ENCODE results near the gene PSEN1. TPM values are rescaled to one million over a fixed set of nuclear protein-coding genes. Genes with fewer than 3 reads are reported as not detected.

PSEN1 gene
- total RNA-seq, 1 donor from 2014 or later, result 69.2 TPM

DNA sequence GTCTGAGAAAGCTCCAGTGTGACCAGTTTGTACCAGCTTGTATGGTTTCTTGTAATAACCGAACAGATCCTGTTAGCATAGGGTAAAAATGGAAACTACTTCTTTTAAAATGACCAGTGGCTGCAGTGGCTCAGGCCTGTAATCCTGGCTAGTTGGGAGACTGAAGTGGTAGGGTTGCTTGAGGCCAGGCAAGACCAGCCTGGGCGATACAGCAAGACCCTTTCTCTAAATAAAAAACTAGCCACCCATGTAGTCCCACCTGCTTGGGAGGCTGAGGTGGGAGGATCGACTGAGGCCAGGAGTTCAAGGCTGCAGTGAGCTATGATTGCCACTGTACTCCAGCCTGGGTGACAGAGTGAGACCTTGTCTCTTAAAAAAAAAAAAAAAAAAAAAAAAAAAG lies 7.3 kb downstream of the PSEN1 start:
- Histone ChIP-seq H3K4me3 (no peak overlapping the region), H3K27ac (no peak overlapping the region), H3K4me1 (peaks cover 10% of the 10 kb centered on the region), H3K9me3 (no peaks in the 10 kb centered on the region), H3K27me3 (ENCODE audit: low read depth) (no peaks in the 10 kb centered on the region), H3K36me3 (peaks cover 14% of the 10 kb centered on the region)
- DNase-seq (no peak), ATAC-seq (no peak)
- intact Hi-C loops (cut with DNase I), result no loop called here
- TF ChIP-seq, protein P1, sequence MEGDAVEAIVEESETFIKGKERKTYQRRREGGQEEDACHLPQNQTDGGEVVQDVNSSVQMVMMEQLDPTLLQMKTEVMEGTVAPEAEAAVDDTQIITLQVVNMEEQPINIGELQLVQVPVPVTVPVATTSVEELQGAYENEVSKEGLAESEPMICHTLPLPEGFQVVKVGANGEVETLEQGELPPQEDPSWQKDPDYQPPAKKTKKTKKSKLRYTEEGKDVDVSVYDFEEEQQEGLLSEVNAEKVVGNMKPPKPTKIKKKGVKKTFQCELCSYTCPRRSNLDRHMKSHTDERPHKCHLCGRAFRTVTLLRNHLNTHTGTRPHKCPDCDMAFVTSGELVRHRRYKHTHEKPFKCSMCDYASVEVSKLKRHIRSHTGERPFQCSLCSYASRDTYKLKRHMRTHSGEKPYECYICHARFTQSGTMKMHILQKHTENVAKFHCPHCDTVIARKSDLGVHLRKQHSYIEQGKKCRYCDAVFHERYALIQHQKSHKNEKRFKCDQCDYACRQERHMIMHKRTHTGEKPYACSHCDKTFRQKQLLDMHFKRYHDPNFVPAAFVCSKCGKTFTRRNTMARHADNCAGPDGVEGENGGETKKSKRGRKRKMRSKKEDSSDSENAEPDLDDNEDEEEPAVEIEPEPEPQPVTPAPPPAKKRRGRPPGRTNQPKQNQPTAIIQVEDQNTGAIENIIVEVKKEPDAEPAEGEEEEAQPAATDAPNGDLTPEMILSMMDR (IDR thresholded peaks at IDR 0.05), result no peak

DNA sequence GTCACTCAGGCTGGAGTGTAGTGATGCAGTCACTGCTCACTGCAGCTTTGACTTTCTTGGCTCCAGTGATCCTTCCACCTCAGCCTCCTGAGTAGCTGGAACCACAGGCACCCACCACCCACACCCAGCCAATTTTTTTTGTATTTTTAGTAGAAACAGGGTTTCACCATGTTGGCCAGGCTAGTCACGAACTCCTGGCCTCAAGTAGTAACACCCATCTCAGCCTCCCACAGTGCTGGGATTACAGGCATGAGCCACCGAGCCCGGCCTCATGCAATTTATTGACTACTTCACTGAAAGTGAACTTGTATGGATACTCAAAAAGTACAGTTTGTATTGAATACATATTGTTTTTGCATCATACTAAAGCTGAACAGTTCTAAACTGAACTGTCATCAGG lies 9.1 kb downstream of the PSEN1 start:
- Histone ChIP-seq H3K27me3 (ENCODE audit: low read depth) (no peaks in the 10 kb centered on the region), H3K27ac (no peak overlapping the region), H3K36me3 (peaks cover 31% of the 10 kb centered on the region), H3K4me1 (peaks cover 10% of the 10 kb centered on the region), H3K9me3 (no peaks in the 10 kb centered on the region), H3K4me3 (no peak overlapping the region)
- DNase-seq (no peak), ATAC-seq (no peak)
- TF ChIP-seq, protein P1 (IDR thresholded peaks at IDR 0.05), result no peak
- intact Hi-C loops (cut with DNase I), result no loop called here

DNA sequence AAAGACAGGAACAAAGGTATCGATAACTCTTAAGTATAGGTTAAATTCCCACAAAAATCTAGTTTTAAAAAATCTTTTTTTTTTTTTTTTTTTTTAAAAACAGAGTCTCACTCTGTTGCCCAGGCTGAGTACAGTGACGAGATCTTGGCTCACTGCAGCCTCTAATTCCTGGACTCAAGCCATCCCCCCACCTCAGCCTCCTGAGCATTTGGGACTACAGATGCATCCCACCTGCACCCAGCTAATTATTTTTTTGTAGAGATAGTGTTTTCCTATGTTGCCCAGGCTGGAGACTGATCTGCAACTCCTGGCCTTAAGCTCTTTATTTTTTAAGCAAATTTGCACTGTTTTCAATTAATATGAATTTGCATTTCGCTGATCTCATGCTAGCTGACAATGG lies 9.8 kb downstream of the PSEN1 start:
- intact Hi-C loops (cut with DNase I), result no loop called here
- TF ChIP-seq, protein P1 (IDR thresholded peaks at IDR 0.05), result no peak
- H3K4me1 ChIP-seq, result peaks cover 10% of the 10 kb centered on the region
- H3K4me3 ChIP-seq, result no peak overlapping the region
- no peaks in the 10 kb centered on the region for H3K27me3 ChIP-seq (ENCODE audit: low read depth)
- H3K27ac ChIP-seq, result no peak overlapping the region
- peaks cover 39% of the 10 kb centered on the region for H3K36me3 ChIP-seq
- no peak for DNase-seq
- no peak for ATAC-seq
- H3K9me3 ChIP-seq, result no peaks in the 10 kb centered on the region

DNA sequence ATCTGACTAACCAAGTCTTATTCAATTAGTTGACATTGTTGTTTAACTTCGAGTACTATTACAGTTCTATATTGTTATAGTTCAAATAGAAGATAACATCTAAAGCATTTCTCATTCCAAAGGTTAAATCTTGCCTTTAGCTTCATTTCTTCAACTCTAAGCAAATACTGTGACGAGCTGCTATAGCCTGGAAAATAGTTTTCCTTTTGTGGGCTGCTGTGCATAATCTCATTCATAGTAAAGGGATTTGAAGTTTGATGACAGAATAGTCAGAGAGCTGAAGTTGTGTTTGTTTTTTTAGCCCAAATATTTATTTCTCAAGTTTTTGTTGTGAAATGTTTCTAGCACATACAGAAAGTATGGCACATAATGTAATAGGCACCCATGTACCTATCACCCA lies 13.4 kb downstream of the PSEN1 start:
- Histone ChIP-seq H3K4me3 (no peak overlapping the region), H3K27me3 (ENCODE audit: low read depth) (no peaks in the 10 kb centered on the region), H3K36me3 (peaks cover 75% of the 10 kb centered on the region), H3K9me3 (no peaks in the 10 kb centered on the region), H3K27ac (no peak overlapping the region), H3K4me1 (no peaks in the 10 kb centered on the region)
- TF ChIP-seq, protein P1 (IDR thresholded peaks at IDR 0.05), result no peak
- no peak for ATAC-seq
- intact Hi-C loops (cut with DNase I), result no loop called here
- no peak for DNase-seq

DNA sequence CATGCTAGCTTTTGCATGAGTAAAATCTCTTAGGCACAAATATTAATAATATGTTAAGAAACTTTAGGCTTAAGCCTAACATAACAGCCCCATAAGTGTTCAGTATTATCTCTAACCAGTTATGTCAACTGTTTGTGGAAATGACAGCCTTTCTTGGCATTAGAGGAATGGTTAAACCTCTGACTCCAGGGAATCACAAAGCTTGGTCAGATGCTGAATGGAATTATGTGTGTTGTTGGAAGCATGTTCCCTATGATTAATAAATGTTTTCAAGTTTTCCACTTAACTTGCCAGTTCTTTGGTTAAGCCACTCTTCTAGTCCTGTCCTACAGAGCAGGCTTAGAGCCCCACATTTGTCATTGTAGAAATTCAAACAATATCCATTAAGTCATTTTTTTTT lies 17.0 kb downstream of the PSEN1 start:
- H3K27me3 ChIP-seq (ENCODE audit: low read depth), result no peaks in the 10 kb centered on the region
- H3K4me1 ChIP-seq, result no peaks in the 10 kb centered on the region
- no peak overlapping the region for H3K27ac ChIP-seq
- no peak for ATAC-seq
- intact Hi-C loops (cut with DNase I), result no loop called here
- peaks cover 99% of the 10 kb centered on the region for H3K36me3 ChIP-seq
- no peak overlapping the region for H3K4me3 ChIP-seq
- H3K9me3 ChIP-seq, result no peaks in the 10 kb centered on the region
- DNase-seq, result no peak
- TF ChIP-seq, protein P1 (IDR thresholded peaks at IDR 0.05), result no peak

DNA sequence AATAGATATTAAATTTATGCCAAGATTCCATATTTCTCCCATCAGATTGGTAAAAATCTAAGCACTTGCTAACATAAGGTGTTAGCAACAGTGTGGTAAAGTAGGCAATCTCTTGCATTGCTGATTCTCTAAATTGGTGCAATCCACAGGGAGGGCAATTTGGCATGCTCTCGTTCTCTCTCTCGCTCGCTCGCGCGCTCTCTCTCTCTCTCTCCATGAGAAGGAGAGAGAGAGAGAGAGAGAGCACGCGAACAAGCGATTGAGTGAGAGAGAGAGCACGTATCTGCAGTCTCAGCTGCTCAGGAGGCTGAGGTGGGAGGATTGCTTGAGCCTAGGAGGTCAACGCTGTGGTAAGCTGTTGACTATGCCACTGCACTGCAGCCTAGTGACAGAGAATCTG lies 25.9 kb downstream of the PSEN1 start:
- TF ChIP-seq, protein P1 (IDR thresholded peaks at IDR 0.05), result no peak
- Histone ChIP-seq H3K4me1 (no peaks in the 10 kb centered on the region), H3K36me3 (peaks cover 98% of the 10 kb centered on the region), H3K9me3 (no peaks in the 10 kb centered on the region), H3K27me3 (ENCODE audit: low read depth) (no peaks in the 10 kb centered on the region), H3K27ac (no peak overlapping the region), H3K4me3 (no peak overlapping the region)
- intact Hi-C loops (cut with DNase I), result no loop called here
- ATAC-seq (no peak), DNase-seq (no peak)
